T-helper 9 cell (primary cell): ENCODE data around the gene GDF11.

Experiments
- DNase-seq: peaks from one replicate; pipeline ENCODE4 v3.0.0-alpha.2; 2020
- total RNA-seq, 2 donors: gene quantifications; one replicate each; lab custom pipeline; 2026; lab: John Stamatoyannopoulos, UW

GDF11 gene
- total RNA-seq, result 17.9 to 24.7 reads per million in 2 donors

GRCh38 chr12:55742719-55743405 lies at the start of gene GDF11:
TSS of gene GDF11 (plus strand) at chr12:55743122. CDS start at chr12:55743317, 195 bp downstream.
- peak; percentile 71 for DNase-seq

GRCh38 chr12:55693323-55694187 lies 49.4 kb upstream of the GDF11 start:
- DNase-seq, result no peak

- DNase-seq, result no peak
Observed at GRCh38 chr12:55694188-55694515, 48.8 kb upstream of the GDF11 start.

GRCh38 chr12:55694651-55695050 lies 48.3 kb upstream of the GDF11 start:
- DNase-seq, result no peak

GRCh38 chr12:55695349-55695748 lies 47.6 kb upstream of the GDF11 start:
- DNase-seq, result no peak

- no peak for DNase-seq
Observed at GRCh38 chr12:55696141-55696540, 46.8 kb upstream of the GDF11 start.

- DNase-seq, result no peak
Observed at GRCh38 chr12:55696796-55697462, 46.0 kb upstream of the GDF11 start.

GRCh38 chr12:55697686-55698085 lies 45.2 kb upstream of the GDF11 start:
- no peak for DNase-seq

GRCh38 chr12:55698241-55698955 lies 44.5 kb upstream of the GDF11 start:
- DNase-seq, result no peak

- no peak for DNase-seq
Observed at GRCh38 chr12:55698965-55699364, 44.0 kb upstream of the GDF11 start.

GRCh38 chr12:55699471-55700055 lies 43.4 kb upstream of the GDF11 start:
- DNase-seq, result no peak

GRCh38 chr12:55700255-55701018 lies 42.5 kb upstream of the GDF11 start:
- no peak for DNase-seq

- DNase-seq, result no peak
Observed at GRCh38 chr12:55702861-55703260, 40.1 kb upstream of the GDF11 start.

- no peak for DNase-seq
Observed at GRCh38 chr12:55703288-55703687, 39.6 kb upstream of the GDF11 start.

GRCh38 chr12:55703901-55704761 lies 38.8 kb upstream of the GDF11 start:
- no peak for DNase-seq

GRCh38 chr12:55704824-55705718 lies 37.9 kb upstream of the GDF11 start:
- no peak for DNase-seq

- DNase-seq, result peak; percentile 22
Observed at GRCh38 chr12:55705782-55706402, 37.0 kb upstream of the GDF11 start.

- DNase-seq, result no peak
Observed at GRCh38 chr12:55706568-55707218, 36.2 kb upstream of the GDF11 start.
